Placental epithelial cell (primary cell): ENCODE data around the gene KAT6B. TPM values are rescaled to one million over a fixed set of nuclear protein-coding genes. Genes with fewer than 3 reads are reported as not detected.

ENCODE experiments used
- total RNA-seq: library from RNA; depleted of rRNA; stranded (reverse); fragments of >200 nt; gene quantifications from 2 replicates; pipeline ENCODE4 v1.2.3, GENCODE V29; 2012

KAT6B gene
- 28.5 and 34.9 TPM in 2 replicates for total RNA-seq

DNA sequence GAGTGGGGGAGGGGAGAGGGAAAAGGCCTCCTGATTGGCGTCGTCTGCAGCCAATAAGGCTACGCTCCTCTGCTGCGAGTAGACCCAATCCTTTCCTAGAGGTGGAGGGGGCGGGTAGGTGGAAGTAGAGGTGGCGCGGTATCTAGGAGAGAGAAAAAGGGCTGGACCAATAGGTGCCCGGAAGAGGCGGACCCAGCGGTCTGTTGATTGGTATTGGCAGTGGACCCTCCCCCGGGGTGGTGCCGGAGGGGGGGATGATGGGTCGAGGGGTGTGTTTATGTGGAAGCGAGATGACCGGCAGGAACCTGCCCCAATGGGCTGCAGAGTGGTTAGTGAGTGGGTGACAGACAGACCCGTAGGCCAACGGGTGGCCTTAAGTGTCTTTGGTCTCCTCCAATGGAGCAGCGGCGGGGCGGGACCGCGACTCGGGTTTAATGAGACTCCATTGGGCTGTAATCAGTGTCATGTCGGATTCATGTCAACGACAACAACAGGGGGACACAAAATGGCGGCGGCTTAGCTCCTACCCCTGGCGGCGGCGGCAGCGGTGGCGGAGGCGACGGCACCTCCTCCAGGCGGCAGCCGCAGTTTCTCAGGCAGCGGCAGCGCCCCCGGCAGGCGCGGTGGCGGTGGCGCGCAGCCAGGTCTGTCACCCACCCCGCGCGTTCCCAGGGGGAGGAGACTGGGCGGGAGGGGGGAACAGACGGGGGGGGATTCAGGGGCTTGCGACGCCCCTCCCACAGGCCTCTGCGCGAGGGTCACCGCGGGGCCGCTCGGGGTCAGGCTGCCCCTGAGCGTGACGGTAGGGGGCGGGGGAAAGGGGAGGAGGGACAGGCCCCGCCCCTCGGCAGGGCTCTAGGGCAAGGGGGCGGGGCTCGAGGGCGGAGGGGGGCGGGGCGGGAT is at the start of gene KAT6B:
Gene KAT6B (plus strand): TSS at position 459 of the 903 bp plus-strand sequence. CDS start 16,258 bp downstream, outside the sequence.

